Skeletal muscle satellite cell (primary cell): ENCODE data around the gene ICAM5.
"Not testable (repeated sequence)": the region's sequence is repeated elsewhere in the genome, so short reads cannot be mapped to it uniquely, and the experiment has no call there.

ENCODE experiments used
- H3K27me3 ChIP-seq: 2 replicates; pipeline ENCODE4 v1.7.0; 2013; ENCODE audit warnings: low read length; ENCODE audit not compliant: control insufficient read depth, insufficient read depth
- H3K36me3 ChIP-seq: 2 replicates; pipeline ENCODE4 v1.7.0; 2013; ENCODE audit warnings: mild to moderate bottlenecking, control low read depth, low read length; ENCODE audit not compliant: insufficient read depth
- H3K4me1 ChIP-seq: 2 replicates; pipeline ENCODE4 v1.7.0; 2013; ENCODE audit warnings: low read length; ENCODE audit not compliant: control insufficient read depth, insufficient read depth
- H3K4me2 ChIP-seq: 2 replicates; pipeline ENCODE4 v1.7.0; 2013; ENCODE audit warnings: mild to moderate bottlenecking, low read length
- H3K4me3 ChIP-seq: 2 replicates; pipeline ENCODE4 v1.7.0; 2013; ENCODE audit warnings: low read length
- H3K9ac ChIP-seq: 2 replicates; pipeline ENCODE4 v1.7.0; 2013; ENCODE audit warnings: mild to moderate bottlenecking, low read depth, low read length, moderate library complexity
- H3K9me3 ChIP-seq: replicated peaks from 2 replicates; pipeline ENCODE4 v1.7.0; 2013; ENCODE audit warnings: mild to moderate bottlenecking, control low read depth, low read length

ICAM5 gene

DNA sequence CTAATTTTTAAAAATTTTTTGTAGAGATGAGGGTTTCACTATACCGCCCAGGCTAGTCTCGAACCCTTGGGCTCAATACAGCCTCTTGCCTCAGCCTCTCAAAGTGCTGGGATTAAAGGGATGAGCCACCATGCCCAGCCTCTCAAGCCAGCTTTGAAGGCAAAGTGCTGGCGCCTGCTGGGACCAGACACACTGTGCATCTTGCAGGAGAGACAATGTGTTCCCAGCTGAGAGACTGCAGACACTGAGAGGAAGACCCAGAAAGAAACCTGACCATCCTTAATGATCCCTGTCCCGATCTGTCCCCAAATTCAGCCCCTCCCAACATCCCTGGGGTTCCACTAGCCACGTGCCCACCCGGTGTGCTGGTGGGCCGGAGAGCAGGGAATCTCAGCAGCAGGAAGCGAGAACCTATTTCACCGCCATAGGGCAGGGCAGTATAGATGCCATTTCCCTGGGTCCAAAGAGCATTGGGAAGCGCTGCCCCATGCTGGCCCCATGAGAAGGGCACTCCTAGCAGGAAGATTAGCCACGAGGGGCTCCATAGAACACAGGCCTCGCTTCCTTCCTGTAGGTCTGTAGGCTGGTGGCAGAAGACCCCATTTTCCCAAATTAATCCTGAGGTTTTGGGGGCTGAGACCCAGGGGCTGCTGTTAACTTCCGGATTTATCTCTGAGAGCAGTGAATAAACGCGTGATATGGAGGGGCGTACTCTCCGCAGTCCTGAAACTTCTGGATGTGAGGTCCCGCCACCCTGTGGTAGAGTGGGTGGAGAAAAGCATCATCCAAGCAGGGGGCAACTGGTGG lies 42.6 kb downstream of the ICAM5 start:
- Histone ChIP-seq H3K36me3 (peaks cover 29% of the 10 kb centered on the region), H3K27me3 (no peaks in the 10 kb centered on the region)

DNA sequence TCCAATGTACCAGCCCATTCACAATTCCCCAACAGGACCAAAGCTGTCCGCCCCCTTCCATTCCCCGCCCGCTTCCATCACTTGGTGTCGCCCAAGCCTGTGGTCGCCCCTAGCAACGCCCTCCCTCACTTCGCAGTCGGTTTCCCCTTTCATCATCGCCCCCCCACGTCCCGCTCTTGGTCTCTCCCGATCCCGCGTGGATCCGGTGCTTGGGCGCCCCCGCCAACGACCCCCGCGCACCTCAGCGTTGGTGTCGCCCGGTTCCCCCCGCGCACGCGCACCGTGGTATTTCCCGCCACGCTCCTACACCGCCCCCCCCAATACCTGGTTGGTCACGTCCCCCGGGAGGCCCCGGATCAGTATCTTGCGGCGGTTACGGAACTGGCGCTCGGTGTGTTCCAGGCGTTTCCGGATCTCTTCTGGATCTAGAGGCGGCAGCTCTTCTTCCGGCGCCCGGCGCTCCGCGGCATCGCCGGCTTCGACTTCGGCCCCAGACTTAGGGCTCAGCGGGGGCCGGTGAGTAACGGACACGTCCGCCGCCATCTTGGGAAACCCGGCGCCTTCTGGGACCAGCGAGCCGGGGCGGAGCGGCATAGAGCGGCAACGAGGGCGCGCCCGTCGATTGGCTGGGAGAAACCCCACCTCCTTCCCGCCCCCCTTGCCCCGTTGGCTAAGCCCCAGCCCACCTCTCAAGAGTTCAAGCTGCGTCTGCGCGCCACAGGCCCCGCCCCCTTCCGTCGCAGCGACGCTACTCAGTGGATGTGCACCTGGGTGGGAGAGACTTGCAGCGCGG lies 43.4 kb downstream of the ICAM5 start, which contains the start of gene RAVER1:
TSS of gene RAVER1 (minus strand) at position 565 of the 793 bp plus-strand sequence. CDS start at position 543, 22 bp downstream.
- H3K27me3 ChIP-seq, result no peaks in the 10 kb centered on the region
- peaks cover 21% of the 10 kb centered on the region for H3K36me3 ChIP-seq
- H3K9me3 ChIP-seq, result no peaks in the 10 kb centered on the region
- peak within 1 kb of the TSS; percentile 96 for H3K9ac ChIP-seq
- H3K4me2 ChIP-seq, result peak within 1 kb of the TSS; percentile 99
- peaks cover 18% of the 10 kb centered on the region for H3K4me1 ChIP-seq
- H3K4me3 ChIP-seq, result peak within 1 kb of the TSS; percentile 94

More for the DNA sequence above, 42.6 kb downstream of the ICAM5 start:
- Histone ChIP-seq H3K4me1 (peaks cover 18% of the 10 kb centered on the region), H3K4me3 (peak overlapping the region; percentile 94), H3K4me2 (peak overlapping the region; percentile 92), H3K9me3 (no peaks in the 10 kb centered on the region), H3K9ac (peak overlapping the region; percentile 96)

DNA sequence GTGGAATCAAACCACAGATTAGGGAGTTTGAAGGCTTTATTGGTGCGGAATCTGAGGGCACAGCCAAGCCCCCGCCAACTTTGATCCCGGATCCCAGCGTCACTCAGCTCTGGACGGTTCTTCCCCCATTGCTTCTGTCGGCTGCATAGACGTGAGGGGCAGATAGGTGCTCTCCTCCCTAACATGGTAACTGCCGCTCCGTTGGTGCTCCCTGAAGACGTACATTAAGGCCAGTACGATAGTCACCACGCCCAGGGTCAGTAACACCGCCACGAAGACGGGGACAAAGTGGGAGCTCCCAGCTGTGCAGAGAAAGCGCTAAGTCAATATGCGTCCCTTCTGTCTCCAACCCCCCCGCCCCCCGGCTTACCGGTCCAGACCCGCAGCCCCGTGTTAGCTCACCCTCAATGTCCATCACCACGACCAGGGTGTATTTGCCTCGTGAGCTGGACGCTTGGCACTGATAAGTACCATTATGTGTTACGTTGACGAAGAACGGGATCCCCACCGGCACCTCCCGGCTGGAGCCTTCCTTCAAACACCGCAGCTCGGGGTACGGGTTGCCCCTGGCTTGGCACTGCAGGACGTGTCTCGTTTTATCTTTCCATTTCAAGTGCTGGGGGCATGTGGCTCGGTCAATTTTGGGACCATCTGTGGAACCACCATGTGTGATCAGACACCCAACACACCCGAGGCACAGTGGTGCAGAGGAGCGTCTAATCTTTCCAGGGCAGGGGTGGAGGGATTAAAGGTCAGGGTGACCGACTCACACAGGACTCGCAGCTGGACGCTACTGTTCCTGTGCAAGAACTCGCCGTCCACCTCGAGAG lies 44.2 kb downstream of the ICAM5 start:
- H3K27me3 ChIP-seq, result peaks cover 5% of the 10 kb centered on the region
- H3K36me3 ChIP-seq, result peaks cover 13% of the 10 kb centered on the region
- peak overlapping the region; percentile 94 for H3K4me3 ChIP-seq
- H3K4me2 ChIP-seq, result peak overlapping the region; percentile 99
- H3K4me1 ChIP-seq, result peaks cover 18% of the 10 kb centered on the region
- H3K9ac ChIP-seq, result peak overlapping the region; percentile 96
- no peaks in the 10 kb centered on the region for H3K9me3 ChIP-seq

DNA sequence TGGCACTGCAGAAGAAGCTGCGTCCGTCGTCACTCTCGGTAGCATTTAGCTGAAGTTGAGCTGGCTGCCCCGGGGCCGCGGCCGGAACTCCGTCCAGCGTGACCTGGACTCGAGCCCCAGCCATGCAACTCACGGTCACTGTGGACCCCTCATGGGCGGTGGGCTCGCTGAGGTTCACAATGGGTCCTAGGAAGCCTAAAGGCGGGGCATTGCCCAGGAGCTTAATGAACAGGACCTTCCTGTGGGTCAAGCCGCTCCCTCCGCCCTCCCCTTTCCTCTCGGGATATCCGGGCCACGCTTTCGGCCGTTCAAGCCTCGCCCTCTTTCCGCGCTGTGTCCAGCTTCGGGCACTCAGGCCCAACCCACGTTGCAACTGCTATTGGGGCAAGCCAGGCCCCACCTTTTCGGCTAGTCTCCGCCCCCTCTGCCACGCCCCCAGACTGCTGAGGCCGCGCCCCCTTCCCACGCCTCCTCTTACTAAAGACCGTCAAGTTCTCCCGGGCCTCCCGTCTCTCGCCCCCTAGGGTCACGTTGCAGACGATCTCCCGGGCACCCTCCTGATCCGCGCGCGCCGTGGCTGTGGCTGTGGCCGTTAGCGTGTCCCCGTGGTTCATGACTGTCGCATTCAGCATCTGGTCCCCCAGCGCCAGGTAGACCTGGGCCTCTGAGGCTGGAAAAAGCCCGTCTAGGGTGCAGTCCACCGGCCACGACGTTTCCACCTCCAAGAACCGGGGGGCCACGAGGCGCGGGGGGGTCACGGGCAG lies 45.0 kb downstream of the ICAM5 start:
- peak overlapping the region; percentile 96 for H3K9ac ChIP-seq
- peak overlapping the region; percentile 94 for H3K4me3 ChIP-seq
- H3K9me3 ChIP-seq, result no peaks in the 10 kb centered on the region
- H3K36me3 ChIP-seq, result peaks cover 6% of the 10 kb centered on the region
- peaks cover 18% of the 10 kb centered on the region for H3K4me1 ChIP-seq
- H3K27me3 ChIP-seq, result peaks cover 5% of the 10 kb centered on the region
- H3K4me2 ChIP-seq, result peak overlapping the region; percentile 99

DNA sequence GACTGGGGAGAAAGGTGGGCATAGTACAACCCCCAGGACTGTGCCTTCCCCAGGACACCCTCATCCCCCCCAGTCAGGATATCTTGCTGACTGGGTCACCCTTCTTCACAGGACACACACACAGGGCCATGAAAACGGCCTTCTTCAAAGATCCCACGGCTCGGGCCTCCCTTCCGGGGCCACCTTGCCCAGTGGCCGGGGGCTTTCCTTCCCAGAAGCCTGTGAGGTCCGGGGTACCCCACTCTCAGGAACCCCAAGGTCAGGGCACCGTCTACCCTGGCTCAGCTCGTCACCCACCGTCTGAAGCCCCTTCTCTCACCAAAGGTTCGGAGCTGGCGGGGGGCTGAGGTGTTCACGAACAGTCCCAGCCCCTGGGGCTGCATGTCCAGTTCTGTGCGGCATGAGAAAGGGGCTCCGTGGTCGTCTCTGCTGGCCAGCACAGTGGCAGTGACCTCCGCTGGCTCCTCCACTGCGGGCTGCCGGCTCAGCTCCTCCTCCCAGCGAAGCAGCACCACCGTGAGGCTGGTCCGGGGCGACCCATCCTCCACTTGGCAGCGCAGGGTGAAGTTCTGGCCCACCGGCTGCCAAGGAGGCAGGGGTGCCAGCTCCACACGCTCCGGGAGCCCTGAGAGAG lies 45.7 kb downstream of the ICAM5 start:
- Histone ChIP-seq H3K9ac (no peak overlapping the region), H3K4me3 (no peak overlapping the region), H3K4me2 (peak overlapping the region; percentile 99), H3K4me1 (peaks cover 18% of the 10 kb centered on the region), H3K9me3 (no peaks in the 10 kb centered on the region), H3K27me3 (peaks cover 5% of the 10 kb centered on the region), H3K36me3 (peaks cover under 1% of the 10 kb centered on the region)

DNA sequence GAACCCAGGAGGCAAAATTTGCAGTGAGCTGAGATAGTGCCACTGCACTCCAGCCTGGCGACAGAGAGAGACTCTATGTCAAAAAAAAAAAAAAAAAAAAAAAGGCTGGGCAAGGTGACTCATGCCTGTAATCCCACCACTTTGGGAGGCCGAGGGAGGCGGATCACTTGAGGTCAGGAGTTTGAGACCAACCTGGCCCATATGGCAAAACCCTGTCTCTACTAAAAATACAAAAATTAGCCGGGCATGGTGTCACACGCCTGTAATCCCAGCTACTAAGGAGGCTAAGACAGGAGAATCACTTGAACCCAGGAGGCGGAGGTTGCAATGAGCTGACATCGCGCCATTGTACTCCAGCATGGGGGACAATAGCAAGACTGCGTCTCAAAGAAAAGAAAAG lies 47.0 kb downstream of the ICAM5 start:
- H3K4me1 ChIP-seq, result peaks cover 18% of the 10 kb centered on the region
- H3K4me2 ChIP-seq, H3K9me3 ChIP-seq, H3K9ac ChIP-seq, H3K27me3 ChIP-seq, H3K4me3 ChIP-seq, H3K36me3 ChIP-seq: not testable (repeated sequence)

DNA sequence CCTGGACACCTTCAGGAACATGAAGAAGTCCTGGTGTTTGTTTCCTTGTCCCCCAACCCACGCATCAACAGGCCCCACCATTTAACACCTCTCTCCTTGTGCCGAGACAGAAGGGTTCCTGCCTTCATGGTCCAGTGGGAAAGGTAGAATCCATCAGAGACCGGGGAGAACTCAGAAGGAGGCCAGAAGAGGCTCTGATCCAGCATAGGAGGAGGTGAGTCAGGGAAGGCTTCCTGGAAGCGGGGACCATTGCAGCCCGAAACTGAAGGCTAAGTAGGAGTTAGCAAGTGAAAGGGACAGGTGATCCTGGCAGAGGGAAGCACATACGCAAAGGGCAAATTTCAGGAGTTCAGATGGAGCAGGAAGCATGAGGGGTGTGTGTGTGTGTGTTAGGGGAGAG lies 49.2 kb downstream of the ICAM5 start:
- H3K4me1 ChIP-seq, result peaks cover 10% of the 10 kb centered on the region
- H3K36me3 ChIP-seq, result no peaks in the 10 kb centered on the region
- peaks cover 5% of the 10 kb centered on the region for H3K27me3 ChIP-seq
- no peak overlapping the region for H3K4me2 ChIP-seq
- no peak overlapping the region for H3K9ac ChIP-seq
- H3K4me3 ChIP-seq, result no peak overlapping the region
- H3K9me3 ChIP-seq, result no peaks in the 10 kb centered on the region

DNA sequence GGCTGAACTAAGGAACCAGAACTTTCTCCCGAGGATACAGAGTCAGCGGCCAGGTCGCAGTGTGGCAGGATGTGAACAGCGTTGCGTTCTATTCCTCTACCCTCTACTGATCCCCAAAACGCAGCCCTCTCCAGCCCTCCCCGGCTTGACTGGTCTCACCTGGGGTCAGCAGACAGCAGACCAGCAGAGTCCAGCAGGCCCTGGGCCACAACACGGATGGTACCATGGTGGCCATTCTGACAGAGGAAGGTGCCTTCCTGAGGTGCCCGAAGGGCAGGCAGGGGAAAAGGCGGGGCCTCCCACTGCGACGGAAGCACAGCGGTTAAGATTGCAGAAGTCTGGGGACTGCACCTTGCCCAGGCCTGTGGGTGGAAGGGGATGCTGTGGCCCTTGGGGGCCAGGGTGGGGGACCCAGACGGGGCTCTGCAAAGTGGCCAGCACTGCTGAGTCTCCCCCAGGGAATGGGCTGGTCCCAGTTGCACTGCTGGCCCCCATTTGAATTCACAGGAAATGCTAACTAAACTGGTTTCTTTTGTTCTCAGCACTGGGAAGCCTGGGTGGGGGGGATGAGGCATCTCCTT lies 49.7 kb downstream of the ICAM5 start, which contains the start of gene ICAM3:
TSS of gene ICAM3 (minus strand) at position 245 of the 581 bp plus-strand sequence. CDS start at position 235, 10 bp downstream.
- H3K4me2 ChIP-seq, result no peak within 1 kb of the TSS
- peaks cover 5% of the 10 kb centered on the region for H3K4me1 ChIP-seq
- H3K9me3 ChIP-seq, result no peaks in the 10 kb centered on the region
- peaks cover 5% of the 10 kb centered on the region for H3K27me3 ChIP-seq
- H3K4me3 ChIP-seq, result no peak within 1 kb of the TSS
- no peaks in the 10 kb centered on the region for H3K36me3 ChIP-seq
- no peak within 1 kb of the TSS for H3K9ac ChIP-seq

DNA sequence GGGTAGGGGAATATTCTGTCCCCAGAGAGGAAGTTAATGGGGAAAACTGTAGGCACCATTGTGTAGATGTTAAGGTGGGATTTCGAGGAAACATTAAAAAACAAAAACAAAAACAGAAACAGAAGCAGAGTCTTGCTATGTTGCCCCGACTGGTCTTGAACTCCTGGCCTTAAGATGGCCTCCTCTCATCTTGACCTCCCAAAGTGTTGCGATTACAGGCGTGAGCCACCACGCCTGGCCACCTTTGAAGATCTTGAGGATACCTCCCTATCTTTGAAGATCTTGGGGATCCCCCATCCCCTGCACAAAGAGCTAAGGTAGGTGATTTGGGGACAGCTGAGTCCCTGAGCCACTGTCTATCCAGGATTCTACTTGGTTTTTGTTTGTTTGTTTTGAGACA lies 50.2 kb downstream of the ICAM5 start:
- Histone ChIP-seq H3K4me3 (no peak overlapping the region), H3K4me1 (peaks cover 2% of the 10 kb centered on the region), H3K9me3 (no peaks in the 10 kb centered on the region), H3K4me2 (no peak overlapping the region), H3K36me3 (no peaks in the 10 kb centered on the region), H3K9ac (no peak overlapping the region), H3K27me3 (peaks cover 5% of the 10 kb centered on the region)

DNA sequence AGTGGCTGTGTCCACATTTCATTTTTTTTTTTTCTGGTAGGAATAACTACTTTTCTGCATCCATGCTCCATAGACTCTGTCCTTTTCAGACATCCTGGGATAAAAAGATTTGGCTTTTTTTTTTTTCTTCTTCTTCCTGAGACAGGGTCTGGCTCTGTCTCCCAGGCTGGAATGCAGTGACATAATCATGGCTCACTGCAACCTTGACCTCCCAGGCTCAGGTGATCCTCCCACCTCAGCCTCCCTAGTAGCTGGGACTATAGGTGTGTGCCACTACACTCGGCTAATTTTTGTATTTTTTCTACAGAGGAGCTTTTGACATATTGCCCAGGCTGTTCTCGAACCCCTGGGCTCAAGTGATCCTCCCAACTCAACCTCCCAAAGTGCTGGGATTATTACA lies 53.7 kb downstream of the ICAM5 start:
- H3K9ac ChIP-seq, result no peak overlapping the region
- no peak overlapping the region for H3K4me3 ChIP-seq
- peaks cover 3% of the 10 kb centered on the region for H3K27me3 ChIP-seq
- no peaks in the 10 kb centered on the region for H3K36me3 ChIP-seq
- no peak overlapping the region for H3K4me2 ChIP-seq
- H3K9me3 ChIP-seq, result no peaks in the 10 kb centered on the region
- H3K4me1 ChIP-seq, result peaks cover 6% of the 10 kb centered on the region
